ENCODE measurements around the gene KBTBD4. TPM values are rescaled to one million over a fixed set of nuclear protein-coding genes. Genes with fewer than 3 reads are reported as not detected.

KBTBD4 gene
- total and polyA plus RNA-seq, 2 donors (not counting 1 experiment from before 2014, with no cell fraction given), result 19.9 to 20.0 TPM

GRCh38 chr11:47524291-47524874 lies 54.4 kb downstream of the KBTBD4 start:
- peak overlapping the region; percentile 55 for H3K4me2 ChIP-seq (ENCODE audit: extremely low read depth, insufficient read depth, low read length)
- peak overlapping the region; percentile 58 for H3K27ac ChIP-seq (ENCODE audit: insufficient read depth, low read length)
- peaks cover 19% of the 10 kb centered on the region for H3K4me1 ChIP-seq (ENCODE audit: control insufficient read depth, extremely low read depth, insufficient read depth, low read length)
- H3K79me2 ChIP-seq (ENCODE audit: control insufficient read depth, insufficient read depth, low read length), result peaks cover 95% of the 10 kb centered on the region
- H3K36me3 ChIP-seq (ENCODE audit: control insufficient read depth, insufficient read depth, low read length), result no peaks in the 10 kb centered on the region
- peaks cover 3% of the 10 kb centered on the region for H4K20me1 ChIP-seq (ENCODE audit: control insufficient read depth, extremely low read depth, insufficient read depth, low read length)
- H3K27me3 ChIP-seq (ENCODE audit: control insufficient read depth, insufficient read depth, low read length), result no peaks in the 10 kb centered on the region
- DNase-seq (ENCODE audit: low read depth in 2 of 2), result no peak
- no peak overlapping the region for H2AFZ ChIP-seq (ENCODE audit: low read length)
- TF ChIP-seq, protein P1, sequence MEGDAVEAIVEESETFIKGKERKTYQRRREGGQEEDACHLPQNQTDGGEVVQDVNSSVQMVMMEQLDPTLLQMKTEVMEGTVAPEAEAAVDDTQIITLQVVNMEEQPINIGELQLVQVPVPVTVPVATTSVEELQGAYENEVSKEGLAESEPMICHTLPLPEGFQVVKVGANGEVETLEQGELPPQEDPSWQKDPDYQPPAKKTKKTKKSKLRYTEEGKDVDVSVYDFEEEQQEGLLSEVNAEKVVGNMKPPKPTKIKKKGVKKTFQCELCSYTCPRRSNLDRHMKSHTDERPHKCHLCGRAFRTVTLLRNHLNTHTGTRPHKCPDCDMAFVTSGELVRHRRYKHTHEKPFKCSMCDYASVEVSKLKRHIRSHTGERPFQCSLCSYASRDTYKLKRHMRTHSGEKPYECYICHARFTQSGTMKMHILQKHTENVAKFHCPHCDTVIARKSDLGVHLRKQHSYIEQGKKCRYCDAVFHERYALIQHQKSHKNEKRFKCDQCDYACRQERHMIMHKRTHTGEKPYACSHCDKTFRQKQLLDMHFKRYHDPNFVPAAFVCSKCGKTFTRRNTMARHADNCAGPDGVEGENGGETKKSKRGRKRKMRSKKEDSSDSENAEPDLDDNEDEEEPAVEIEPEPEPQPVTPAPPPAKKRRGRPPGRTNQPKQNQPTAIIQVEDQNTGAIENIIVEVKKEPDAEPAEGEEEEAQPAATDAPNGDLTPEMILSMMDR (conservative IDR thresholded peaks at IDR 0.05 in 1 of 2, IDR thresholded peaks at IDR 0.05 in 1 of 2; ENCODE audit: low read depth in 1 of 2, low read length in 2 of 2), result no peak
- no peak for TF ChIP-seq EZH2 (IDR thresholded peaks at IDR 0.05; ENCODE audit: low read length, missing control alignments)
- H3K9me3 ChIP-seq (ENCODE audit: control insufficient read depth, insufficient read depth, low read depth, low read length), result no peaks in the 10 kb centered on the region
- H3K4me3 ChIP-seq (replicated peaks in 1 of 4; ENCODE audit: control extremely low read depth in 1 of 4, insufficient read depth in 1 of 4, low read depth in 3 of 4, low read length in 4 of 4), result peak overlapping the region in 1 of 4 experiments; percentile 37
- peak overlapping the region; percentile 4 for H3K9ac ChIP-seq (ENCODE audit: insufficient read depth, low read length)

DNA sequence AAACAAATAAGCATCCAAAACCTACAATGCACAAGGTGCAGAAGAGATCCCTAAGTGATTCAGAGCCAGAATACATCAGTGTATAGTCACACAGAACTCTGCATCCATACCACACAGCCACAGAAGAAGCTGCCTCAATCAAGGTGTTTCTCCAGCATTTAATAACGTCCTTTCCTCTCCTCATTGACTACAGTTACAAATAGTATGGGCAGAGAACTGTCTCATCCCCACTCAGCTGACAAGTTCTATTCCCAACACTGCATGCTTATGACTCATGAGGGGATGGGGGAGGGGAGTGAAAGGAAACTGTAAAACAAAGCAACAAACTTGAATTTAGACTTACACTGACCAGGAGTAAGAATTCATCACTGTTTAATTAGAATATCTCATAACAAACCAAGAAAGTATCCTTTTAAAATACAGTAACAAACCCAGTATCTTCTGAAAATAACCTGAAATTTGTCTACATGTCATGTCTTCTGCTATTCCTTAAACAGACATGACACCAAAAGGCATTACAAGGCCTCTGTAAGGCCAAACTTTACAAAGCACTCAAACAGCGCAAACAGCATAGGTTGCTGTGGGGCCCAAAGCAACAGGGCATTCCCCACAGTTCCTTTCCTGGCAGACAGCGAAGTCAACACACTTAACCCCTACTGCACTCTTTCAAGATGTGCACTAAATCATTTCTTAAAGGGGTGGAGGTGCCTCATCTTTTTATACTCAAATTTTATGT lies 55.1 kb downstream of the KBTBD4 start:
- Histone ChIP-seq H3K4me1 (ENCODE audit: control insufficient read depth, extremely low read depth, insufficient read depth, low read length) (peaks cover 19% of the 10 kb centered on the region), H4K20me1 (ENCODE audit: control insufficient read depth, extremely low read depth, insufficient read depth, low read length) (peaks cover 3% of the 10 kb centered on the region), H3K4me3 (replicated peaks in 1 of 4; ENCODE audit: control extremely low read depth in 1 of 4, insufficient read depth in 1 of 4, low read depth in 3 of 4, low read length in 4 of 4) (peak overlapping the region in 2 of 4 experiments; percentile 13 to 37), H3K79me2 (ENCODE audit: control insufficient read depth, insufficient read depth, low read length) (peaks cover 95% of the 10 kb centered on the region), H3K9ac (ENCODE audit: insufficient read depth, low read length) (peak overlapping the region; percentile 20), H3K4me2 (ENCODE audit: extremely low read depth, insufficient read depth, low read length) (peak overlapping the region; percentile 86), H2AFZ (ENCODE audit: low read length) (no peak overlapping the region), H3K36me3 (ENCODE audit: control insufficient read depth, insufficient read depth, low read length) (no peaks in the 10 kb centered on the region), H3K9me3 (ENCODE audit: control insufficient read depth, insufficient read depth, low read depth, low read length) (no peaks in the 10 kb centered on the region), H3K27me3 (ENCODE audit: control insufficient read depth, insufficient read depth, low read length) (no peaks in the 10 kb centered on the region), H3K27ac (ENCODE audit: insufficient read depth, low read length) (peak overlapping the region; percentile 58)
- TF ChIP-seq EZH2 (IDR thresholded peaks at IDR 0.05; ENCODE audit: low read length, missing control alignments), result no peak
- TF ChIP-seq, protein P1 (conservative IDR thresholded peaks at IDR 0.05 in 1 of 2, IDR thresholded peaks at IDR 0.05 in 1 of 2; ENCODE audit: low read depth in 1 of 2, low read length in 2 of 2), result no peak
- peak; percentile 83 to 86 for DNase-seq (ENCODE audit: low read depth in 2 of 2)

Other genes with a start within 250 kb of the KBTBD4 start
- not detected in 2 replicates for gene MYBPC3, start 226.3 kb downstream of the KBTBD4 start, total RNA-seq
- not detected in 2 replicates for gene MYBPC3, start 226.3 kb downstream of the KBTBD4 start, polyA plus RNA-seq
- gene SPI1, start 200.4 kb downstream of the KBTBD4 start, total RNA-seq, result not detected in 2 replicates
- gene SPI1, start 200.4 kb downstream of the KBTBD4 start, polyA plus RNA-seq, result not detected in 2 replicates
- gene SLC39A13, start 170.4 kb downstream of the KBTBD4 start, total RNA-seq, result 46.0 and 62.9 TPM in 2 replicates
- 52.2 and 88.7 TPM in 2 replicates for gene SLC39A13, start 170.4 kb downstream of the KBTBD4 start, polyA plus RNA-seq
- 107 and 155 TPM in 2 replicates for gene PSMC3, start 152.5 kb downstream of the KBTBD4 start, total RNA-seq
- gene PSMC3, start 152.5 kb downstream of the KBTBD4 start, polyA plus RNA-seq, result 294 and 353 TPM in 2 replicates
- gene RAPSN, start 129.8 kb downstream of the KBTBD4 start, total RNA-seq, result under 0.01 and 0.17 TPM in 2 replicates
- not detected in 2 replicates for gene RAPSN, start 129.8 kb downstream of the KBTBD4 start, polyA plus RNA-seq
- 74.2 and 100 TPM in 2 replicates for gene CELF1, start 25.8 kb downstream of the KBTBD4 start, total RNA-seq
- 72.6 and 81.1 TPM in 2 replicates for gene CELF1, start 25.8 kb downstream of the KBTBD4 start, polyA plus RNA-seq
- 58.6 and 84.9 TPM in 2 replicates for gene PTPMT1, start 13.4 kb downstream of the KBTBD4 start, total RNA-seq
- gene PTPMT1, start 13.4 kb downstream of the KBTBD4 start, polyA plus RNA-seq, result 47.8 and 55.4 TPM in 2 replicates
- 76.5 and 78.8 TPM in 2 replicates for gene NDUFS3, start 104 bp upstream of the KBTBD4 start, total RNA-seq
- 113 and 164 TPM in 2 replicates for gene NDUFS3, start 104 bp upstream of the KBTBD4 start, polyA plus RNA-seq
- gene FAM180B, start 7.7 kb upstream of the KBTBD4 start, total RNA-seq, result not detected in 2 replicates
- gene FAM180B, start 7.7 kb upstream of the KBTBD4 start, polyA plus RNA-seq, result not detected in 2 replicates
- under 0.01 TPM in 2 replicates for gene C1QTNF4, start 15.4 kb upstream of the KBTBD4 start, total RNA-seq
- 0.03 TPM in 1 of 2 replicates, not detected in the other for gene C1QTNF4, start 15.4 kb upstream of the KBTBD4 start, polyA plus RNA-seq
- gene MTCH2, start 63.6 kb upstream of the KBTBD4 start, total RNA-seq, result 52.1 and 64.4 TPM in 2 replicates
- gene MTCH2, start 63.6 kb upstream of the KBTBD4 start, polyA plus RNA-seq, result 169 and 215 TPM in 2 replicates
- 2.1 and 2.3 TPM in 2 replicates for gene AGBL2, start 136.4 kb upstream of the KBTBD4 start, total RNA-seq
- gene AGBL2, start 136.4 kb upstream of the KBTBD4 start, polyA plus RNA-seq, result 0.75 and 1.2 TPM in 2 replicates
- 51.9 and 82.9 TPM in 2 replicates for gene FNBP4, start 188.4 kb upstream of the KBTBD4 start, total RNA-seq
- 54.7 and 57.3 TPM in 2 replicates for gene FNBP4, start 188.4 kb upstream of the KBTBD4 start, polyA plus RNA-seq

All from fibroblast of lung (primary cell).